ENCODE results near the gene UGT1A7.

UGT1A7 gene

DNA sequence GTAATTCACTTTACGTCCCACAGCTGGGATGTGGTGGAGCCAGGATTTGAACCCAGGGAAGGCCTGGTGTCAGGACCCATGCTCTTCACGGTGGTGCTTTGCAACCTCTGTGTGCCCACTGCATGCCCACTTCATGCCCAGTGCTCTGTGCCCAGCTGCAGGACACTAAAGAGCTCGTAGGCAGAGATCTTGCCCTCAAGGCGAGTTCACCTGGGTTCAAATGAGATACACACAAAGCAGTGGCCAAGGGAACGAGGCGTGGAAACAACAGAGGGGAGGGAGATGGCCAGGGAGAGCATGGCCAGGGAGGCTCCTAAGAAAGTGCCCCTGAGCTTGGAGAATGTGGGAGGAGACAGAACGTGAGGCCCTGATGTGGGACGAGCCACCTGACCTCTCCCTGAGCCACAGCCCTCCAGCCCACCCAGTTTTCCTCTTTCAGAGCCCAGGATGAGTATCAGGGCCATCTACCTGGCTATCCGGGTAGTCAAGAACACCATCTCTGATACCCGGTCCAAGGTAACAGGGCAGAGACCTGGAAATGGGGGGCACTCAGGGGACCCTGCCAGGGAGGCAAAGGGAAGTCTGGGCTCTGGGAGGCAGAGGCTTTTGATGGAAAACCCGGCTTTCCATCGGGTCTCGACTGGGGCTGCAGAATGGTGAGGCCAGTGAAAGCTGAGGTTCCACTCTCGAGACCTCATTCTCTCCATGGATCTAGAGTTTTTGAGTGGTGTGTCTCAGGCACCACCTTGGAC, 116.8 kb downstream of the UGT1A7 start:
- H3K4me3 ChIP-seq (ENCODE audit: low read depth, low read length), result no peak overlapping the region
- DNase-seq (ENCODE audit: low read depth), result no peak
- TF ChIP-seq, protein P1, sequence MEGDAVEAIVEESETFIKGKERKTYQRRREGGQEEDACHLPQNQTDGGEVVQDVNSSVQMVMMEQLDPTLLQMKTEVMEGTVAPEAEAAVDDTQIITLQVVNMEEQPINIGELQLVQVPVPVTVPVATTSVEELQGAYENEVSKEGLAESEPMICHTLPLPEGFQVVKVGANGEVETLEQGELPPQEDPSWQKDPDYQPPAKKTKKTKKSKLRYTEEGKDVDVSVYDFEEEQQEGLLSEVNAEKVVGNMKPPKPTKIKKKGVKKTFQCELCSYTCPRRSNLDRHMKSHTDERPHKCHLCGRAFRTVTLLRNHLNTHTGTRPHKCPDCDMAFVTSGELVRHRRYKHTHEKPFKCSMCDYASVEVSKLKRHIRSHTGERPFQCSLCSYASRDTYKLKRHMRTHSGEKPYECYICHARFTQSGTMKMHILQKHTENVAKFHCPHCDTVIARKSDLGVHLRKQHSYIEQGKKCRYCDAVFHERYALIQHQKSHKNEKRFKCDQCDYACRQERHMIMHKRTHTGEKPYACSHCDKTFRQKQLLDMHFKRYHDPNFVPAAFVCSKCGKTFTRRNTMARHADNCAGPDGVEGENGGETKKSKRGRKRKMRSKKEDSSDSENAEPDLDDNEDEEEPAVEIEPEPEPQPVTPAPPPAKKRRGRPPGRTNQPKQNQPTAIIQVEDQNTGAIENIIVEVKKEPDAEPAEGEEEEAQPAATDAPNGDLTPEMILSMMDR (IDR thresholded peaks at IDR 0.05; ENCODE audit: control insufficient read depth, extremely low read depth, insufficient read depth), result no peak

DNA sequence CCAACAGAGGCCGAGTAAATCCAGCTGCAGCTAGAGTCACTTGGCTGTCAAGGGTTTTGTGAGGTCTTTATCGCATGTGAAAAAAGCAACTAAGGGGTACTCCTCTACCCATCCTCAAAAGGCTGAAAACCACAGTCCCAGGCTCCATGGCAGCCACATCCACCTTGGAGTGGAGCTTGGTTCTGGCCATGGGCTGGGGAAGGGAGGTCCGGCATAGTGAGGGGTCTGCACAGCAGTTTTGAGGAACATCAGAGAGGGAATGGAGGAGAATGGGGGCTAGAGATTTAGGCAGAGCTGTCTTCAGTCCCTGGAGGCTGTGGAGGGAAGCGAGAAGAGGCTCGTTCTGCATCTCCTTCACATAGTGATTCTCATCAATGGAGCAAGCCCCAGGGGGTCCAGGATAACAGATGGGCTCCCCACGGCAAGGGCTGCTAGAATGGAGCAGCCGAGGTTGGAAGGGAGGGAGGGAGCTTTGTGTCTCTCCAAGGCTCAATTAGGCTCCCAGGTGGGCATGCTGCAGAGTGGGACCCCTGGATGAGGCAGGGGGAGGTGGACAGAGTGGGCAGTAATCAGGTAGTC, 117.5 kb downstream of the UGT1A7 start:
- TF ChIP-seq, protein P1 (IDR thresholded peaks at IDR 0.05; ENCODE audit: control insufficient read depth, extremely low read depth, insufficient read depth), result no peak
- DNase-seq (ENCODE audit: low read depth), result no peak
- no peak overlapping the region for H3K4me3 ChIP-seq (ENCODE audit: low read depth, low read length)

DNA sequence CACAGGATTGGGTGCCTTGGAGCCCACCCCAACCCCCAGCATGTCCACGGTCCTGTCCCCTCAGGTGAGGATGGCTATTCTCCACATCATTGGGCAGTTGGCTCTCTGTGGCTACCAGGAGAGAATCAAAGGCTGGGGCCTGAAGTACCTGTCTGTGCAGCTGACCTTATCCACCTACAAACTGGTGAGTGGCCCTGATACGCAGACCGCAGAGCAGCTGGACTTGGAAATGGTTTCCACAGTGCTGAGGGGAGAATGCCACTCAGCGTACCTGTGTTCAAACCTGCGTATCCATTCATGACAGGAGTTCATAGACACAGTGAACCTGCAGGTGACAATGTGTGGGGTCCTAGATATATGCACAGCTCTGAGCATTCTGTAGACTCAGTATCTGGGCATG, 118.0 kb downstream of the UGT1A7 start:
- DNase-seq (ENCODE audit: low read depth), result no peak
- TF ChIP-seq, protein P1 (IDR thresholded peaks at IDR 0.05; ENCODE audit: control insufficient read depth, extremely low read depth, insufficient read depth), result no peak

DNA sequence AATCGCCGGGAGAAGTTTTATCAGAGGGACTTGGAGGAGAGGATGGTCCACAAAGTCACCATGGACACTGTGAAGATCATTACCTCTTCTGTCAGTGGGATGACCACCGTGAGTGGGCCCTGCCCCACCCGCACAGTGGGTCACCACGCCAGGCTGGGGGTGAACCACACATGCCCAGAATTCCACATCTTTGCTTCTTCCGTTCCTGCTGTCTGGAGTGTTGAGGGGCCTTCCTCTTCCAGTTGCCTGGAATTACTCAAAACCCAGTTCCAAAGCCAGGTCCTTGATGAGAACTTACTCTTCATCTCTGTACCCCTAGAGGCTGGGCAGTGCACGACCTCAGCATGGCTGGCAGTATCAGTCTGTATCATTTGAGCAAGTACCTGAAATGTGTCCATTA, 118.5 kb downstream of the UGT1A7 start:
- H3K4me3 ChIP-seq (ENCODE audit: low read depth, low read length), result no peak overlapping the region
- TF ChIP-seq, protein P1 (IDR thresholded peaks at IDR 0.05; ENCODE audit: control insufficient read depth, extremely low read depth, insufficient read depth), result no peak
- DNase-seq (ENCODE audit: low read depth), result no peak

More for the DNA sequence above, 118.0 kb downstream of the UGT1A7 start:
- no peak overlapping the region for H3K4me3 ChIP-seq (ENCODE audit: low read depth, low read length)

DNA sequence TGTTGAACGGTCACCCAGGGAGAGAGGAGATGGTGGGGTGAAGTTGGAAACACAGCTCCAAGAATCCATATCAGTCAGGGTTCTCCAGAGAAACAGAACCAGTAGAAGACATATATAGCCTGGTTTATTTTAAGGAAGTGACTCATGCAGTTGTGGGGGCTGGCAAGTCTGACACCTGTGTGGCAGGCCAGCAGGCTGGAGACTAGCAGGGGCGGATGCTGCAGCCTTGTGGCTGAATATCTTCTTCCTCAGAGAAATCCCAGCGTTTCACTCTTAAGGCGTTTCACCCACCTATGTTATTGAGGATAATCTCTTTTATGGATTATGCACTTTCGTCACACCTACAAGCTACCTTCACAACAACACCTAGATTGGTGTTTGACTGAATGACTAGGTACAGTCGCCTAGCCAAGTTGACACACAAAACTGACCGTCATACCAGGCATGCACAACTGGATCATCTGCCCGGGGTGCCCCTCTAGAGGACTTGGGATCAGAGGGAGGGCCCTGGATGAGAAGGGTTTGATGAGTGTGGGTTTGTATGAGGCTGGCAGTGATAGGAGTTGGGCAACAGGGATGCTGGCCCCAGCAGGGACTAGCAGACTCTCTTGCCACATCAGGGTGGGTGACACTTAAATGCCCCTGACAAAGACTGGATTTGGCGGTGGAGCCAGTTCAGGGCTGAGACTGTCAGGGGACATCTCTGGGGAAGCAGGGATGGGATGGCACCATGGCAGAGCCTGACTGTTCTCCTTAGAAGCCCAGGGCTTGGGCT, 119.8 kb downstream of the UGT1A7 start:
- TF ChIP-seq, protein P1 (IDR thresholded peaks at IDR 0.05; ENCODE audit: control insufficient read depth, extremely low read depth, insufficient read depth), result no peak
- DNase-seq (ENCODE audit: low read depth), result no peak
- H3K4me3 ChIP-seq (ENCODE audit: low read depth, low read length), result no peak overlapping the region

DNA sequence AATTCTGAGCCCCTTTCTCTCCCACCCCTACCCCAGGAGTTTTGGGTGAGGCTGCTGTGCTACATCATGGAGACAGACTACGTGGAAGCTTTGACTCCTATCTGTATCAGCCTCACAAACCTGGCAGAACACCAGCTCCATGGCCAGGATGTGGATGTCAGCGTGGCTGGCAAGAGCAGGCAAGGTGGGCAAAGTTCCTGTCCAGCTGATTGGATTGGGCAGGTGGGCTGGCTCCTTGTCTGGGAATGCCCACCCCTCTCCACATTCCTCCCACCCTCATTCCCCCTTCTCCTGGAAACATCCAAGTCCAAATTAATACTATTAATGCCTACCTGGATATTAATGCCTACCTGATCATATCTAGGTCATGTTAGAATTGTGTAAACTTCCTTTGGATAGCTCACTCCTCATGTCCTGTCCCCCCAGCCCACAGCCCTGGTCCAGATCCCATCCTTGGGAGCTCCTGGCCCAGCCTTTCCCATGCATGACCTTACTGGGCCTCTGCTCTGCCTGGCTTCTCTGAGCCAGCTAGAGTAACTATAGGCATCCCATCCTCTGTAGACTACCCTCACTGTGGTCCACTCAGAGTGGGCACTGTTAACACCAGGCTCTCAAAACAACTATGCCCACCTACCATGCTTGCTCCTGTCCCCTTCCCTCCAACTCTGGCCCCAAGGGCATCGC, 120.6 kb downstream of the UGT1A7 start:
- DNase-seq (ENCODE audit: low read depth), result no peak
- TF ChIP-seq, protein P1 (IDR thresholded peaks at IDR 0.05; ENCODE audit: control insufficient read depth, extremely low read depth, insufficient read depth), result no peak
- H3K4me3 ChIP-seq (ENCODE audit: low read depth, low read length), result no peak overlapping the region
